ENCODE data around the gene NME9. TPM values are rescaled to one million over a fixed set of nuclear protein-coding genes. Genes with fewer than 3 reads are reported as not detected.
A peak's percentile ranks its signal among the peaks of the same experiment; 100 is the strongest.
"Not testable (repeated sequence)": the region's sequence is repeated elsewhere in the genome, so short reads cannot be mapped to it uniquely, and the experiment has no call there.

The NME9 gene
- total RNA-seq: 1 to 10 TPM; 1.0 to 1.4 TPM
- 1 to 10 TPM in 1 of 2 donors, under 1 TPM in 1; 0.80 to 1.1 TPM for polyA plus RNA-seq

- intact Hi-C loops (cut with micrococcal nuclease): loop anchor here (1.0 to 5.0 kb wide), 6 partner anchors 19 to 588 kb away; partner anchors contain the start of genes ARMC8, DBR1, DZIP1L and MRAS
- Histone ChIP-seq H3K36me3 (ENCODE audit: insufficient read depth, low read length) (no peaks in the 10 kb centered on the region), H3K27ac (ENCODE audit: low read depth, low read length) (peak within 1 kb of the TSS; percentile 72), H3K27me3 (ENCODE audit: insufficient read depth, low read length) (no peaks in the 10 kb centered on the region), H3K9me3 (ENCODE audit: control insufficient read depth in 1 of 2, low read length in 2 of 2) (no peaks in the 10 kb centered on the region), H3K4me3 (ENCODE audit: low read length in 2 of 2) (peak within 1 kb of the TSS; percentile 49 to 68), H3K4me1 (ENCODE audit: insufficient read depth, low read length) (peaks cover 10% of the 10 kb centered on the region)
- CTCF ChIA-PET (ENCODE audit: partially characterized antibody): interaction anchor here (0.7 to 2.8 kb wide), 18 partner anchors 8 to 585 kb away, joined by 3 to 11 read pairs (median 4); partner anchors contain the start of gene DBR1
- H3K4me3 Mint-ChIP-seq: peak within 1 kb of the TSS; percentile 95 to 99 (median 98)
- H3K4me1 Mint-ChIP-seq: peaks cover 17 to 41% (median 25%) of the 10 kb centered on the region in 4 donors
- H3K27ac Mint-ChIP-seq: peak within 1 kb of the TSS; percentile 81 to 99 (median 98)
- POLR2A ChIA-PET (ENCODE audit: partially characterized antibody): interaction anchor here (1.7 kb wide), 1 partner anchor 155 kb away, joined by 7 read pairs; the partner anchor contains the start of gene DBR1
- no peaks in the 10 kb centered on the region for H3K9me3 Mint-ChIP-seq
- H3K36me3 Mint-ChIP-seq: peaks cover 0 to 5% of the 10 kb centered on the region in 2 donors
- H3K27me3 Mint-ChIP-seq: no peaks in the 10 kb centered on the region
- peak; percentile 85 to 90 (median 89) for DNase-seq
These were observed at the start of gene NME9 for GRCh38 chr3:138329127-138329983. Gene NME9, minus strand, starts transcription at chr3:138329851. Its CDS starts 516 bp downstream, at chr3:138329335.

- Histone ChIP-seq H3K27ac (ENCODE audit: low read depth, low read length) (no peak overlapping the region), H3K27me3 (ENCODE audit: insufficient read depth, low read length) (no peaks in the 10 kb centered on the region), H3K4me1 (ENCODE audit: insufficient read depth, low read length) (no peaks in the 10 kb centered on the region), H3K9me3 (ENCODE audit: control insufficient read depth in 1 of 2, low read length in 2 of 2) (no peaks in the 10 kb centered on the region), H3K4me3 (ENCODE audit: low read length in 2 of 2) (no peak overlapping the region), H3K36me3 (ENCODE audit: insufficient read depth, low read length) (no peaks in the 10 kb centered on the region)
- Mint-ChIP-seq H3K4me3 (no peak overlapping the region), H3K36me3 (no peaks in the 10 kb centered on the region), H3K9me3 (peaks cover 0 to 3% (median 0%) of the 10 kb centered on the region in 8 donors), H3K4me1 (peaks cover 0 to 1% (median 0%) of the 10 kb centered on the region in 4 donors), H3K27ac (no peak overlapping the region), H3K27me3 (peaks cover 0 to 5% of the 10 kb centered on the region in 2 donors)
- ChIA-PET POLR2A (ENCODE audit: partially characterized antibody) (no interaction called here), CTCF (ENCODE audit: partially characterized antibody) (no interaction called here)
- DNase-seq: no peak
- intact Hi-C loops (cut with micrococcal nuclease): no loop called here
These were observed 49.3 kb upstream of the NME9 start for GRCh38 chr3:138378990-138379389.

- no peak for DNase-seq
- H3K9me3 Mint-ChIP-seq: peaks cover 0 to 3% (median 0%) of the 10 kb centered on the region in 8 donors
- no peaks in the 10 kb centered on the region for H3K36me3 ChIP-seq (ENCODE audit: insufficient read depth, low read length)
- H3K4me1 Mint-ChIP-seq: peaks cover 0 to 1% (median 0%) of the 10 kb centered on the region in 4 donors
- ChIA-PET CTCF (ENCODE audit: partially characterized antibody) (no interaction called here), POLR2A (ENCODE audit: partially characterized antibody) (no interaction called here)
- H3K36me3 Mint-ChIP-seq: no peaks in the 10 kb centered on the region
- H3K4me3 ChIP-seq (ENCODE audit: low read length in 2 of 2): no peak overlapping the region
- intact Hi-C loops (cut with micrococcal nuclease): no loop called here
- H3K27ac Mint-ChIP-seq: no peak overlapping the region
- no peak overlapping the region for H3K27ac ChIP-seq (ENCODE audit: low read depth, low read length)
- no peak overlapping the region for H3K4me3 Mint-ChIP-seq
- H3K27me3 Mint-ChIP-seq: peaks cover under 1 to 3% of the 10 kb centered on the region in 2 donors
- no peaks in the 10 kb centered on the region for H3K9me3 ChIP-seq (ENCODE audit: control insufficient read depth in 1 of 2, low read length in 2 of 2)
- H3K27me3 ChIP-seq (ENCODE audit: insufficient read depth, low read length): no peaks in the 10 kb centered on the region
- H3K4me1 ChIP-seq (ENCODE audit: insufficient read depth, low read length): no peaks in the 10 kb centered on the region
These were observed 48.7 kb upstream of the NME9 start for GRCh38 chr3:138378331-138378730.

GRCh38 chr3:138377804-138378203, 48.2 kb upstream of the NME9 start:
- H3K27me3 Mint-ChIP-seq: peaks cover 3 to 6% of the 10 kb centered on the region in 2 donors
- peak overlapping the region in 1 of 7 donors; percentile 58 for H3K27ac Mint-ChIP-seq
- H3K9me3 ChIP-seq (ENCODE audit: control insufficient read depth in 1 of 2, low read length in 2 of 2): no peaks in the 10 kb centered on the region
- H3K4me1 Mint-ChIP-seq: peaks cover 0 to 1% (median 0%) of the 10 kb centered on the region in 4 donors
- CTCF ChIA-PET (ENCODE audit: partially characterized antibody): no interaction called here
- no peaks in the 10 kb centered on the region for H3K36me3 Mint-ChIP-seq
- H3K4me3 Mint-ChIP-seq: no peak overlapping the region
- H3K27me3 ChIP-seq (ENCODE audit: insufficient read depth, low read length): no peaks in the 10 kb centered on the region
- H3K4me3 ChIP-seq (ENCODE audit: low read length in 2 of 2): no peak overlapping the region
- peaks cover 0 to 3% (median 0%) of the 10 kb centered on the region in 8 donors for H3K9me3 Mint-ChIP-seq
- POLR2A ChIA-PET (ENCODE audit: partially characterized antibody): no interaction called here
- no peaks in the 10 kb centered on the region for H3K36me3 ChIP-seq (ENCODE audit: insufficient read depth, low read length)
- no peak overlapping the region for H3K27ac ChIP-seq (ENCODE audit: low read depth, low read length)
- no peak for DNase-seq
- intact Hi-C loops (cut with micrococcal nuclease): no loop called here
- H3K4me1 ChIP-seq (ENCODE audit: insufficient read depth, low read length): no peaks in the 10 kb centered on the region

- H3K4me1 Mint-ChIP-seq; H3K36me3 Mint-ChIP-seq; H3K4me3 ChIP-seq (ENCODE audit: low read length in 2 of 2); H3K27me3 Mint-ChIP-seq; H3K9me3 ChIP-seq (ENCODE audit: control insufficient read depth in 1 of 2, low read length in 2 of 2); H3K9me3 Mint-ChIP-seq; DNase-seq; H3K4me3 Mint-ChIP-seq; H3K4me1 ChIP-seq (ENCODE audit: insufficient read depth, low read length); POLR2A ChIA-PET (ENCODE audit: partially characterized antibody); CTCF ChIA-PET (ENCODE audit: partially characterized antibody); intact Hi-C loops (cut with micrococcal nuclease); H3K27ac Mint-ChIP-seq; H3K27me3 ChIP-seq (ENCODE audit: insufficient read depth, low read length); H3K27ac ChIP-seq (ENCODE audit: low read depth, low read length); H3K36me3 ChIP-seq (ENCODE audit: insufficient read depth, low read length): not testable (repeated sequence)
These were observed 47.6 kb upstream of the NME9 start for GRCh38 chr3:138377212-138377611.

- Mint-ChIP-seq H3K9me3 (peaks cover 0 to 3% (median 0%) of the 10 kb centered on the region in 8 donors), H3K27me3 (peaks cover 5 to 9% of the 10 kb centered on the region in 2 donors), H3K4me1 (peaks cover 0 to 1% (median 0%) of the 10 kb centered on the region in 4 donors), H3K36me3 (no peaks in the 10 kb centered on the region), H3K27ac (no peak overlapping the region), H3K4me3 (no peak overlapping the region)
- POLR2A ChIA-PET (ENCODE audit: partially characterized antibody): no interaction called here
- Histone ChIP-seq H3K4me3 (ENCODE audit: low read length in 2 of 2) (no peak overlapping the region), H3K27ac (ENCODE audit: low read depth, low read length) (no peak overlapping the region), H3K4me1 (ENCODE audit: insufficient read depth, low read length) (no peaks in the 10 kb centered on the region), H3K9me3 (ENCODE audit: control insufficient read depth in 1 of 2, low read length in 2 of 2) (no peaks in the 10 kb centered on the region), H3K36me3 (ENCODE audit: insufficient read depth, low read length) (no peaks in the 10 kb centered on the region), H3K27me3 (ENCODE audit: insufficient read depth, low read length) (no peaks in the 10 kb centered on the region)
- intact Hi-C loops (cut with micrococcal nuclease): no loop called here
- CTCF ChIA-PET (ENCODE audit: partially characterized antibody): no interaction called here
- no peak for DNase-seq
These were observed 47.0 kb upstream of the NME9 start for GRCh38 chr3:138376663-138377062.

GRCh38 chr3:138375447-138375846, 45.8 kb upstream of the NME9 start:
- Histone ChIP-seq H3K4me3 (ENCODE audit: low read length in 2 of 2) (no peak overlapping the region), H3K27me3 (ENCODE audit: insufficient read depth, low read length) (no peaks in the 10 kb centered on the region), H3K36me3 (ENCODE audit: insufficient read depth, low read length) (no peaks in the 10 kb centered on the region), H3K4me1 (ENCODE audit: insufficient read depth, low read length) (no peaks in the 10 kb centered on the region), H3K27ac (ENCODE audit: low read depth, low read length) (no peak overlapping the region), H3K9me3 (ENCODE audit: control insufficient read depth in 1 of 2, low read length in 2 of 2) (no peaks in the 10 kb centered on the region)
- intact Hi-C loops (cut with micrococcal nuclease): no loop called here
- H3K36me3 Mint-ChIP-seq: no peaks in the 10 kb centered on the region
- peaks cover 0 to 4% (median 0%) of the 10 kb centered on the region in 8 donors for H3K9me3 Mint-ChIP-seq
- no peak for DNase-seq
- no peak overlapping the region for H3K27ac Mint-ChIP-seq
- H3K27me3 Mint-ChIP-seq: peaks cover 12 to 17% of the 10 kb centered on the region in 2 donors
- POLR2A ChIA-PET (ENCODE audit: partially characterized antibody): no interaction called here
- H3K4me3 Mint-ChIP-seq: no peak overlapping the region
- H3K4me1 Mint-ChIP-seq: peaks cover 0 to 1% (median 0%) of the 10 kb centered on the region in 4 donors
- CTCF ChIA-PET (ENCODE audit: partially characterized antibody): no interaction called here

All from CD4-positive, alpha-beta memory T cell (primary cell).